IMR-90 (cell line): Measurements from ENCODE around the gene CDH22. TPM values are rescaled to one million over a fixed set of nuclear protein-coding genes. Genes with fewer than 3 reads are reported as not detected.

Experiments
- ATAC-seq: fragments of 200-7000 bp; cut with Tn5 transposase; 2 replicates; pipeline ENCODE4 v1.9.1; 2020; ENCODE audit warnings: low read depth, mild to moderate bottlenecking, moderate library complexity
- BruUV-seq: library from RNA; stranded (reverse); fragments of 400-500 nt; replicated peaks from 2 replicates; lab custom pipeline; 2021; lab: Mats Ljungman, UMichigan
- CTCF ChIA-PET: fragments of 300-600 bp; formaldehyde crosslinking; extraction: SDS; loops from one replicate; lab custom pipeline; 2021; ENCODE audit warnings: antibody characterized with exemption; lab: Yijun Ruan, JAX
- POLR2A ChIA-PET: fragments of 300-600 bp; sonication (Branson Sonifier 250); formaldehyde crosslinking; loops from one replicate; lab custom pipeline; 2022; ENCODE audit warnings: antibody characterized with exemption; ENCODE audit not compliant: unreplicated experiment; lab: Charles Lee
- DNase-seq: peaks from one replicate; pipeline ENCODE4 v3.0.0; 2013
- H2AFZ ChIP-seq: replicated peaks from 2 replicates; pipeline ENCODE3; 2013; ENCODE audit warnings: low read length, mild to moderate bottlenecking; ENCODE audit not compliant: poor library complexity
- H2AK5ac ChIP-seq: 2 replicates; pipeline ENCODE4 v1.6.1; 2013; ENCODE audit warnings: low read depth, low read length, inconsistent platforms
- H2AK9ac ChIP-seq: replicated peaks from 2 replicates; pipeline ENCODE3; 2013; ENCODE audit warnings: mild to moderate bottlenecking, low read depth, low read length, moderate library complexity; ENCODE audit not compliant: poor library complexity
- H2BK120ac ChIP-seq: 2 replicates; pipeline ENCODE4 v1.6.1; 2013; ENCODE audit warnings: low read depth, low read length, inconsistent platforms
- H2BK15ac ChIP-seq: 3 replicates; pipeline ENCODE4 v1.6.1; 2013; ENCODE audit warnings: low read depth, low read length, inconsistent platforms
- H2BK20ac ChIP-seq: 2 replicates; pipeline ENCODE4 v1.6.1; 2013; ENCODE audit warnings: low read depth, mild to moderate bottlenecking, inconsistent platforms, low read length, moderate library complexity
- H2BK5ac ChIP-seq: 2 replicates; pipeline ENCODE4 v1.6.1; 2013; ENCODE audit warnings: mild to moderate bottlenecking, low read depth, low read length, inconsistent platforms; ENCODE audit not compliant: poor library complexity, severe bottlenecking
- H3K14ac ChIP-seq: replicated peaks from 2 replicates; pipeline ENCODE4 v1.6.1; 2013; ENCODE audit warnings: low read depth, low read length, inconsistent platforms
- H3K18ac ChIP-seq: 2 replicates; pipeline ENCODE4 v1.6.1; 2013; ENCODE audit warnings: low read depth, low read length, control low read depth
- H3K23ac ChIP-seq: 2 replicates; pipeline ENCODE4 v1.6.1; 2013; ENCODE audit warnings: low read depth, low read length, inconsistent platforms
- H3K27ac ChIP-seq: 2 replicates; pipeline ENCODE4 v1.5.1; 2013; ENCODE audit warnings: mild to moderate bottlenecking, control low read depth, low read length; ENCODE audit not compliant: insufficient read depth
- H3K27me3 ChIP-seq: 2 replicates; pipeline ENCODE4 v1.6.1; 2013; ENCODE audit warnings: low read length; ENCODE audit not compliant: control insufficient read depth, insufficient read depth
- H3K36me3 ChIP-seq: 2 replicates; pipeline ENCODE4 v1.6.1; 2013; ENCODE audit warnings: low read length, mixed read lengths; ENCODE audit not compliant: control insufficient read depth, insufficient read depth
- H3K4ac ChIP-seq: 2 replicates; pipeline ENCODE4 v1.6.1; 2013; ENCODE audit warnings: low read depth, low read length, inconsistent platforms
- H3K4me1 ChIP-seq: 2 replicates; pipeline ENCODE4 v1.6.1; 2013; ENCODE audit warnings: low read length, mixed read lengths; ENCODE audit not compliant: control insufficient read depth, insufficient read depth
- H3K4me2 ChIP-seq: 2 replicates; pipeline ENCODE4 v1.6.1; 2013; ENCODE audit warnings: low read depth, mild to moderate bottlenecking, control low read depth, low read length, moderate library complexity
- H3K4me3 ChIP-seq: 2 replicates; pipeline ENCODE4 v1.5.1; 2013; ENCODE audit warnings: low read depth, mild to moderate bottlenecking, control low read depth, low read length, moderate library complexity; ENCODE audit not compliant: insufficient read depth
- H3K56ac ChIP-seq: 2 replicates; pipeline ENCODE4 v1.6.1; 2013; ENCODE audit warnings: low read length, inconsistent platforms; ENCODE audit not compliant: insufficient read depth; ENCODE audit errors: extremely low read depth
- H3K79me1 ChIP-seq, 2 experiments: 2 replicates each; pipeline ENCODE4 v1.6.1; 2013; ENCODE audit warnings: low read length in 2 of 2, inconsistent platforms in 1 of 2, low read depth in 1 of 2
- H3K9ac ChIP-seq: 2 replicates; pipeline ENCODE4 v1.6.1; 2013; ENCODE audit warnings: low read depth, low read length, control low read depth
- H3K9me1 ChIP-seq: 2 replicates; pipeline ENCODE4 v1.6.1; 2013; ENCODE audit warnings: low read length, inconsistent platforms; ENCODE audit not compliant: insufficient read depth
- H3K9me3 ChIP-seq: 2 replicates; pipeline ENCODE4 v1.6.1; 2013; ENCODE audit warnings: low read length; ENCODE audit not compliant: control insufficient read depth, insufficient read depth
- H4K20me1 ChIP-seq: 2 replicates; pipeline ENCODE4 v1.6.1; 2013; ENCODE audit warnings: low read length, inconsistent platforms; ENCODE audit not compliant: insufficient read depth
- H4K5ac ChIP-seq: 2 replicates; pipeline ENCODE4 v1.6.1; 2013; ENCODE audit warnings: mild to moderate bottlenecking, low read depth, low read length, control low read depth
- H4K8ac ChIP-seq, 2 experiments: 2 replicates each; pipeline ENCODE4 v1.6.1; 2013; ENCODE audit warnings: low read depth in 2 of 2, low read length in 2 of 2, control low read depth in 1 of 2, inconsistent platforms in 1 of 2
- H4K91ac ChIP-seq: 2 replicates; pipeline ENCODE4 v1.6.1; 2013; ENCODE audit warnings: low read depth, low read length, inconsistent platforms; ENCODE audit not compliant: insufficient read depth
- BHLHE40 ChIP-seq: fragments of 150-350 bp; IDR thresholded peaks from 2 replicates; pipeline ENCODE4 v1.6.1; 2016; ENCODE audit warnings: mild to moderate bottlenecking, low read depth, low read length
- FOS ChIP-seq: fragments of 150-350 bp; IDR thresholded peaks from 2 replicates; pipeline ENCODE4 v1.6.1; 2016; ENCODE audit warnings: low read depth, low read length
- MAFK ChIP-seq: IDR thresholded peaks from 2 replicates; pipeline ENCODE4 v1.6.1; 2012; ENCODE audit warnings: low read depth, low read length, improper control_type of control experiment
- MAZ ChIP-seq: IDR thresholded peaks from 2 replicates; pipeline ENCODE4 v1.6.1; 2012; ENCODE audit warnings: low read depth, mild to moderate bottlenecking, low read length, improper control_type of control experiment, moderate library complexity, borderline replicate concordance
- MXI1 ChIP-seq: IDR thresholded peaks from 2 replicates; pipeline ENCODE4 v1.6.1; 2012; ENCODE audit warnings: low read depth, mild to moderate bottlenecking, low read length, moderate library complexity, borderline replicate concordance
- NFE2L2 ChIP-seq: fragments of 150-350 bp; IDR thresholded peaks from 2 replicates; pipeline ENCODE4 v1.6.1; 2016; ENCODE audit warnings: low read depth, mild to moderate bottlenecking, low read length
- POLR2A ChIP-seq: IDR thresholded peaks from 2 replicates; pipeline ENCODE4 v1.6.1; 2012; ENCODE audit warnings: mild to moderate bottlenecking, low read depth, low read length
- RAD21 ChIP-seq: IDR thresholded peaks from 2 replicates; pipeline ENCODE4 v1.6.1; 2012; ENCODE audit warnings: low read length, improper control_type of control experiment
- RCOR1 ChIP-seq: IDR thresholded peaks from 2 replicates; pipeline ENCODE4 v1.6.1; 2012; ENCODE audit warnings: mild to moderate bottlenecking, low read length, improper control_type of control experiment; ENCODE audit not compliant: insufficient replicate concordance
- RFX5 ChIP-seq: IDR thresholded peaks from 2 replicates; pipeline ENCODE4 v1.8.0; 2012; ENCODE audit warnings: low read depth, mild to moderate bottlenecking, low read length, moderate library complexity
- SMC3 ChIP-seq: fragments of 150-350 bp; IDR thresholded peaks from 2 replicates; pipeline ENCODE4 v1.6.1; 2016; ENCODE audit warnings: low read depth, mild to moderate bottlenecking, antibody characterized with exemption, low read length, moderate library complexity
- WGBS, 2 experiments: methylation state at CpG; one replicate each; pipeline versions ENCODE4 v1.1.5 to v1.1.7; 2013; ENCODE audit warnings: missing lambda C conversion rate in 2 of 2; ENCODE audit not compliant: insufficient read length in 1 of 2; ENCODE audit errors: extremely low coverage in 2 of 2; 5-methylcytosine and 5-hydroxymethylcytosine counted together
- dilution Hi-C: fragments of 300-500 bp; cut with HindIII; formaldehyde crosslinking; loops from one replicate; pipeline ENCODE4 v1.14.3; 2018; ENCODE audit warnings: low sequenced_read_pairs; ENCODE audit not compliant: unreplicated experiment
- in situ Hi-C: fragments of 300-500 bp; cut with MboI; formaldehyde crosslinking; loops from 3 replicates; pipeline ENCODE4 v1.14.3; 2019; ENCODE audit warnings: low sequenced_read_pairs, inconsistent platforms, mixed read lengths
- intact Hi-C: fragments of 100-400 bp; cut with micrococcal nuclease; formaldehyde crosslinking; loops from 2 replicates; pipeline ENCODE4 v1.10.0; 2022
- polyA plus RNA-seq, 3 experiments: library from polyadenylated mRNA; depleted of rRNA; stranded (reverse); fragments of >200 nt; gene quantifications; 2 replicates each; pipeline ENCODE4 v1.2.3, GENCODE V29; 2012; ENCODE audit warnings: low replicate concordance in 1 of 3
- total RNA-seq: library from RNA; depleted of rRNA; stranded (reverse); fragments of >200 nt; gene quantifications from 2 replicates; pipeline ENCODE4 v1.2.3, GENCODE V29; 2012
- TF ChIP-seq, protein P1 (sequence below): conservative IDR thresholded peaks from 2 replicates; pipeline ENCODE4 v1.5.1; 2012; ENCODE audit warnings: mild to moderate bottlenecking, low read depth, low read length, improper control_type of control experiment

CDH22 gene
- total and polyA plus RNA-seq, 2 of the 4 experiments (the other 2 are of a cell fraction): not detected

DNA sequence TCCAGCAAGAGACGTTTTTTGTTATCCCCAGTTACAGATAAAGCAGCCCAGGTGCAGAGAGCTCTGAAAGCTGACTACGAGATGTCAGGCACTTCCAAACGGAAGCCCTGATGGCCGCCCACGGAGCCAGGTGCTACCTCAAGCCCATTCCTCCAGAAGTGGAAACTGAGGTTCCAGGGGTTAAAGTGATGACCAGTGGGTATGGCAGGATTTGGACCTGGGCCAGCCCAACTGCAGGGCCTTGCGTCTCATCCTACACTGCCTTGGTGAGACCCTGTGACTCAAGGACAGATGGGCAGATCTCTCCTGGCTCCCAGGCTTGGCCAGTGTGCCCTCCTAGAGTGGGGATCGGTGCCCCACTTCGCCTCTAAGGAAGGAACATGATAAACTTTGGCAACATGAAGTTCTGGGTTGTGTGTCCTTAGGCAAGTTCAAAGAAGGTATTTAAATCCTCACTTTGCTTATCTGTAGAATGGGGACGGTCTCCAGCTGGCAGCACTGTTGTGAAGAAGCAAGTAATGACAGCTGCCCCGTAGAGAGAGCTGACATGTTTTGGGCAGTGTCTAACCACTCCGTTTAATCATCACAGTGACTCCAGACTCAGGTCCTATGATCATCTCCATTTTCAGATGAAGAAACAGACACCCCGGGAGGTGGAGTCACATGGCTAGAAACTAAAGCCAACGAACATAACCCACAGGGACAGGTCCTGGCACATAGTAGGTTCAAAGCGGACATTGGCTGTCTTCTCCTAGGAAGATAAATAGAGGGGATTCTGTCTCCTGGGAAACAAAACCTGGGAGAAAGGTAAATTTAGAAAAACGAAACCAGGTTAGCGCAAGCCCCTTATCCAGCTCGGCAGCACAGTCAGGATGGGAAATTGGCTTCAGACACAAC lies 34.4 kb upstream of the CDH22 start (continued):
- no peak for TF ChIP-seq NFE2L2

DNA sequence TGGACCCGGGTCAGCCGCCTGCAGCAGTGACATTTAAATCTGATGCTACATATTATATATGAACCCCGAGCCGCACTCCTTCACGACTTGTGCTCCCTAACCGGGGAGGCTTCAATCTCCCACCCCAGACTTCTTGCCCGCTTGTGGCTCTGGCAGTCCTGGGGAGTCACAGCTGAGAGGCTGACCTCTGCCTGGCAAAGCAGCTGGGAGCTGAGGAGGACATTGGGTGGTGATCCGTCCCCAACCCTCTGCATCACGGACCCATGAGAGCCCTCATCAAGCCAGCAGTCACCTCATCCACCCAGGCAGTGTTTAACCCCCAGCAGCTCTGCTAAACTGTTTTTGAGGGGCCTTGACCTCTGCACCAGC lies 33.7 kb upstream of the CDH22 start:
- intact Hi-C loops: no loop called here
- H4K5ac ChIP-seq: no peak overlapping the region
- ChIA-PET CTCF (no interaction called here), POLR2A (no interaction called here)
- no peaks in the 10 kb centered on the region for H3K4me1 ChIP-seq
- BruUV-seq: no TSS peak
- H2AK9ac ChIP-seq: no peak overlapping the region
- H2AFZ ChIP-seq: no peak overlapping the region
- no peak overlapping the region for H3K23ac ChIP-seq
- no peak overlapping the region for H2BK20ac ChIP-seq
- H3K9me1 ChIP-seq: no peaks in the 10 kb centered on the region; the same call in 1 of the 2 replicates
- H3K9ac ChIP-seq: no peak overlapping the region
- no peak overlapping the region for H2AK5ac ChIP-seq
- no peaks in the 10 kb centered on the region for H4K20me1 ChIP-seq
- dilution Hi-C loops: no loop called here
- no peak overlapping the region for H3K14ac ChIP-seq
- TF ChIP-seq MAFK: no peak
- TF ChIP-seq RFX5: no peak
- no peak for TF ChIP-seq RAD21
- TF ChIP-seq MAZ: no peak
- TF ChIP-seq SMC3: no peak
- TF ChIP-seq MXI1: no peak
- no peak for TF ChIP-seq FOS
- no peak for TF ChIP-seq BHLHE40
- no peak for TF ChIP-seq RCOR1
- TF ChIP-seq, protein P1, sequence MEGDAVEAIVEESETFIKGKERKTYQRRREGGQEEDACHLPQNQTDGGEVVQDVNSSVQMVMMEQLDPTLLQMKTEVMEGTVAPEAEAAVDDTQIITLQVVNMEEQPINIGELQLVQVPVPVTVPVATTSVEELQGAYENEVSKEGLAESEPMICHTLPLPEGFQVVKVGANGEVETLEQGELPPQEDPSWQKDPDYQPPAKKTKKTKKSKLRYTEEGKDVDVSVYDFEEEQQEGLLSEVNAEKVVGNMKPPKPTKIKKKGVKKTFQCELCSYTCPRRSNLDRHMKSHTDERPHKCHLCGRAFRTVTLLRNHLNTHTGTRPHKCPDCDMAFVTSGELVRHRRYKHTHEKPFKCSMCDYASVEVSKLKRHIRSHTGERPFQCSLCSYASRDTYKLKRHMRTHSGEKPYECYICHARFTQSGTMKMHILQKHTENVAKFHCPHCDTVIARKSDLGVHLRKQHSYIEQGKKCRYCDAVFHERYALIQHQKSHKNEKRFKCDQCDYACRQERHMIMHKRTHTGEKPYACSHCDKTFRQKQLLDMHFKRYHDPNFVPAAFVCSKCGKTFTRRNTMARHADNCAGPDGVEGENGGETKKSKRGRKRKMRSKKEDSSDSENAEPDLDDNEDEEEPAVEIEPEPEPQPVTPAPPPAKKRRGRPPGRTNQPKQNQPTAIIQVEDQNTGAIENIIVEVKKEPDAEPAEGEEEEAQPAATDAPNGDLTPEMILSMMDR: no peak
- no peak for TF ChIP-seq POLR2A
- no peak overlapping the region for H3K56ac ChIP-seq
- no peaks in the 10 kb centered on the region for H3K9me3 ChIP-seq
- no peaks in the 10 kb centered on the region for H3K79me1 ChIP-seq
- H3K27ac ChIP-seq: no peak overlapping the region
- H3K4me3 ChIP-seq: no peak overlapping the region
- H4K91ac ChIP-seq: no peak overlapping the region
- H2BK120ac ChIP-seq: no peak overlapping the region
- no peaks in the 10 kb centered on the region for H3K36me3 ChIP-seq
- WGBS, 2 experiments: no CpG with 5 or more reads among the region's 9 CpGs
- H2BK15ac ChIP-seq: no peak overlapping the region
- H4K8ac ChIP-seq: no peak overlapping the region
- DNase-seq: no peak
- in situ Hi-C loops: no loop called here
- no peak overlapping the region for H3K4ac ChIP-seq
- peaks cover 46% of the 10 kb centered on the region for H3K27me3 ChIP-seq
- H3K18ac ChIP-seq: no peak overlapping the region
- no peak overlapping the region for H2BK5ac ChIP-seq
- no peak for ATAC-seq
- H3K4me2 ChIP-seq: no peak overlapping the region
